WTC11 (cell line): ENCODE data around the gene FN3K.

Experiments
- NFYB ChIP-seq: sonication (generic); formaldehyde crosslinking; conservative IDR thresholded peaks from 2 replicates; pipeline ENCODE4 v1.8.0; 2022; ENCODE audit warnings: low read depth, missing genetic modification reagents
- SP1 ChIP-seq: sonication (generic); formaldehyde crosslinking; conservative IDR thresholded peaks from 2 replicates; pipeline ENCODE4 v1.8.1; 2022; ENCODE audit warnings: missing genetic modification reagents
- TP53 ChIP-seq: sonication (generic); formaldehyde crosslinking; IDR thresholded peaks from 2 replicates; pipeline ENCODE4 v1.8.1; 2023; ENCODE audit warnings: mild to moderate bottlenecking, missing genetic modification reagents
- TF ChIP-seq, protein P1 (sequence below): fragments of 200-600 bp; IDR thresholded peaks from 2 replicates; pipeline ENCODE4 v1.8.0; 2022; ENCODE audit warnings: antibody characterized with exemption

- no peak for TF ChIP-seq SP1 (CRISPR knock-in tag)
- no peak for TF ChIP-seq NFYB (CRISPR knock-in tag)
- TF ChIP-seq, protein P1, sequence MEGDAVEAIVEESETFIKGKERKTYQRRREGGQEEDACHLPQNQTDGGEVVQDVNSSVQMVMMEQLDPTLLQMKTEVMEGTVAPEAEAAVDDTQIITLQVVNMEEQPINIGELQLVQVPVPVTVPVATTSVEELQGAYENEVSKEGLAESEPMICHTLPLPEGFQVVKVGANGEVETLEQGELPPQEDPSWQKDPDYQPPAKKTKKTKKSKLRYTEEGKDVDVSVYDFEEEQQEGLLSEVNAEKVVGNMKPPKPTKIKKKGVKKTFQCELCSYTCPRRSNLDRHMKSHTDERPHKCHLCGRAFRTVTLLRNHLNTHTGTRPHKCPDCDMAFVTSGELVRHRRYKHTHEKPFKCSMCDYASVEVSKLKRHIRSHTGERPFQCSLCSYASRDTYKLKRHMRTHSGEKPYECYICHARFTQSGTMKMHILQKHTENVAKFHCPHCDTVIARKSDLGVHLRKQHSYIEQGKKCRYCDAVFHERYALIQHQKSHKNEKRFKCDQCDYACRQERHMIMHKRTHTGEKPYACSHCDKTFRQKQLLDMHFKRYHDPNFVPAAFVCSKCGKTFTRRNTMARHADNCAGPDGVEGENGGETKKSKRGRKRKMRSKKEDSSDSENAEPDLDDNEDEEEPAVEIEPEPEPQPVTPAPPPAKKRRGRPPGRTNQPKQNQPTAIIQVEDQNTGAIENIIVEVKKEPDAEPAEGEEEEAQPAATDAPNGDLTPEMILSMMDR, result no peak
- no peak for TF ChIP-seq TP53 (CRISPR knock-in tag)
Measured at GRCh38 chr17:82691714-82692113, 43.7 kb upstream of the FN3K start.
